BLaER1 treated with 17β-estradiol and CSF1 and Interleukin-3, amounts not matched to agents 10 nM and 100 nM (cell line): ENCODE measurements around the gene ACVRL1.

Experiments used
- H3K27ac ChIP-seq, 11 experiments: shearing (Covaris generic); formaldehyde crosslinking; 2 replicates each; pipeline ENCODE4 v1.8.1; 2022
- H3K27me3 ChIP-seq, 11 experiments: shearing (Covaris generic); formaldehyde crosslinking; 2 replicates each; pipeline ENCODE4 v1.8.1; 2022
- H3K36me3 ChIP-seq, 11 experiments: shearing (Covaris generic); formaldehyde crosslinking; 2 replicates each; pipeline ENCODE4 v1.8.1; 2022
- H3K4me1 ChIP-seq, 10 experiments: shearing (Covaris generic); formaldehyde crosslinking; 2 replicates each; pipeline ENCODE4 v1.8.1; 2022
- H3K4me2 ChIP-seq, 11 experiments: shearing (Covaris generic); formaldehyde crosslinking; 2 replicates each; pipeline ENCODE4 v1.8.1; 2022
- H3K4me3 ChIP-seq, 10 experiments: shearing (Covaris generic); formaldehyde crosslinking; 2 replicates each; pipeline ENCODE4 v1.8.1; 2022
- H3K9ac ChIP-seq, 11 experiments: shearing (Covaris generic); formaldehyde crosslinking; 2 replicates each; pipeline ENCODE4 v1.8.1; 2022
- H3K9me3 ChIP-seq, 11 experiments: shearing (Covaris generic); formaldehyde crosslinking; replicated peaks in 1 of 11; 2 replicates each; pipeline ENCODE4 v1.8.1; 2022
- H4K20me1 ChIP-seq, 11 experiments: shearing (Covaris generic); formaldehyde crosslinking; 2 replicates each; pipeline ENCODE4 v1.8.1; 2022
- Cebpa-rat ChIP-seq, 11 experiments: shearing (Covaris generic); IDR thresholded peaks; 2 replicates each; pipeline ENCODE4 v1.8.1; 2022

ACVRL1 gene

GRCh38 chr12:51914034-51914923 lies 7.0 kb downstream of the ACVRL1 start:
- Histone ChIP-seq H3K4me3 (peak overlapping the region in 3 of 10 experiments; percentile 51 to 65 (median 61); a peak in 6 of 20 replicates), H4K20me1 (no peaks in the 10 kb centered on the region), H3K4me2 (peak overlapping the region in 5 of 11 experiments; percentile 78 to 97 (median 92); a peak in 10 of 22 replicates), H3K27ac (peak overlapping the region in 3 of 11 experiments; percentile 9 to 21 (median 14); a peak in 3 of 22 replicates), H3K9ac (peak overlapping the region in 4 of 11 experiments; percentile 15 to 85 (median 58); a peak in 6 of 22 replicates), H3K27me3 (no peaks in the 10 kb centered on the region), H3K4me1 (peaks cover 31 to 75% (median 42%) of the 10 kb centered on the region in 10 experiments), H3K36me3 (peaks cover 0 to 49% (median 0%) of the 10 kb centered on the region in 11 experiments; a peak in 8 of 22 replicates), H3K9me3 (no peaks in the 10 kb centered on the region)
- no peak for TF ChIP-seq Cebpa-rat (IDR thresholded peaks at IDR 0.05)

GRCh38 chr12:51915003-51915625 lies 7.8 kb downstream of the ACVRL1 start:
- Histone ChIP-seq H3K27ac (no peak overlapping the region), H3K4me3 (no peak overlapping the region), H3K4me2 (peak overlapping the region in 3 of 11 experiments; percentile 78 to 97 (median 97); a peak in 5 of 22 replicates), H3K4me1 (peaks cover 28 to 69% (median 37%) of the 10 kb centered on the region in 10 experiments), H3K9me3 (no peaks in the 10 kb centered on the region), H4K20me1 (no peaks in the 10 kb centered on the region), H3K36me3 (peaks cover 0 to 58% (median 0%) of the 10 kb centered on the region in 11 experiments; a peak in 8 of 22 replicates), H3K27me3 (no peaks in the 10 kb centered on the region), H3K9ac (0 out of 22 replicates have a peak overlapping the region, but pooled peaks of 1 of the 11 experiments have one; percentile 83)
- TF ChIP-seq Cebpa-rat (IDR thresholded peaks at IDR 0.05) = no peak

DNA sequence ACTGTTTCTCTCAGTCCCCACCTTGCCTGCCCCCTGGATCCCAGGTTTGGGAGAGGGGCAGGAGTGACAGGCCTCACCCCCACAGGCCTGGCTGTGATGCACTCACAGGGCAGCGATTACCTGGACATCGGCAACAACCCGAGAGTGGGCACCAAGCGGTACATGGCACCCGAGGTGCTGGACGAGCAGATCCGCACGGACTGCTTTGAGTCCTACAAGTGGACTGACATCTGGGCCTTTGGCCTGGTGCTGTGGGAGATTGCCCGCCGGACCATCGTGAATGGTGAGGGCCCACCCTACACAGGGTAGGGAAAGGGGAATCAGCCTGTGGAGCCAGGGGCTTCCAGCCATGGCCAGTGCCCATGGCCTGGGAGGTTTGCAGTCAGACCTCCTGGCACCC lies 8.6 kb downstream of the ACVRL1 start:
- Histone ChIP-seq H3K9ac (peak overlapping the region in 2 of 11 experiments; percentile 11 to 21; a peak in 2 of 22 replicates), H3K4me2 (peak overlapping the region in 3 of 11 experiments; percentile 78 to 97 (median 97); a peak in 2 of 22 replicates), H3K27me3 (no peaks in the 10 kb centered on the region), H3K9me3 (no peaks in the 10 kb centered on the region), H4K20me1 (no peaks in the 10 kb centered on the region), H3K36me3 (peaks cover 0 to 63% (median 0%) of the 10 kb centered on the region in 11 experiments; a peak in 8 of 22 replicates), H3K4me3 (no peak overlapping the region), H3K4me1 (peaks cover 20 to 60% (median 29%) of the 10 kb centered on the region in 10 experiments), H3K27ac (no peak overlapping the region)
- TF ChIP-seq Cebpa-rat (IDR thresholded peaks at IDR 0.05) = no peak

DNA sequence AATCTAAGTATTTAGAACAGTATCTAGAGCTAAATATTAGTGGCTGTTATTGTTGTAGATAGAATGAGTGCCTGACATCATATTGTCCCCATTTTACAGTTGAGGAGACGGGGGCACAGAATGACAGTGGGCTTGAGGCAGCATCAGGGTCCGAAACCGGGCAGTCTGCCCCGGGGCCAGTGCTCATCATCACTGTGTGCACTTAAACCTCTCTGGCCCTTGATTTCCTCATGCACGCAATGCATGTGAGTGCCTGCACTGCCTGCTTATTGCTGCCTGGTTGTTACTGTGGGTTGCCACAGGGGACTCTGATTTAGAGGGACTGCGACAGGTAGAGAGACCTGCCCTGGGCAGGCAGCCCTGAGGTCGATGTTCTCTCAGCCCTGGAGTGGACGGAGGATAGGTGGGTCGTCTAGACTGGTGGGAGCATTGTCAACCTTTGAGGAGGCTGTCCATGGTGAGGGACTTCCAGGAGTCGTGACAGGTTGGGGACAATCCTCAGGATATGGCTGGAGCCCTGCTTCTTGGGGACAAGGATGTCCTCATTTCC lies 9.8 kb downstream of the ACVRL1 start:
- H4K20me1 ChIP-seq = no peaks in the 10 kb centered on the region
- H3K9me3 ChIP-seq = no peaks in the 10 kb centered on the region
- H3K27ac ChIP-seq = no peak overlapping the region
- H3K27me3 ChIP-seq = no peaks in the 10 kb centered on the region
- TF ChIP-seq Cebpa-rat (IDR thresholded peaks at IDR 0.05) = no peak
- no peak overlapping the region; a peak in 1 of 22 replicates for H3K9ac ChIP-seq
- no peak overlapping the region for H3K4me3 ChIP-seq
- H3K4me1 ChIP-seq = peaks cover 9 to 60% (median 25%) of the 10 kb centered on the region in 10 experiments
- H3K36me3 ChIP-seq = peaks cover 0 to 70% (median 0%) of the 10 kb centered on the region in 11 experiments; a peak in 8 of 22 replicates
- no peak overlapping the region for H3K4me2 ChIP-seq

DNA sequence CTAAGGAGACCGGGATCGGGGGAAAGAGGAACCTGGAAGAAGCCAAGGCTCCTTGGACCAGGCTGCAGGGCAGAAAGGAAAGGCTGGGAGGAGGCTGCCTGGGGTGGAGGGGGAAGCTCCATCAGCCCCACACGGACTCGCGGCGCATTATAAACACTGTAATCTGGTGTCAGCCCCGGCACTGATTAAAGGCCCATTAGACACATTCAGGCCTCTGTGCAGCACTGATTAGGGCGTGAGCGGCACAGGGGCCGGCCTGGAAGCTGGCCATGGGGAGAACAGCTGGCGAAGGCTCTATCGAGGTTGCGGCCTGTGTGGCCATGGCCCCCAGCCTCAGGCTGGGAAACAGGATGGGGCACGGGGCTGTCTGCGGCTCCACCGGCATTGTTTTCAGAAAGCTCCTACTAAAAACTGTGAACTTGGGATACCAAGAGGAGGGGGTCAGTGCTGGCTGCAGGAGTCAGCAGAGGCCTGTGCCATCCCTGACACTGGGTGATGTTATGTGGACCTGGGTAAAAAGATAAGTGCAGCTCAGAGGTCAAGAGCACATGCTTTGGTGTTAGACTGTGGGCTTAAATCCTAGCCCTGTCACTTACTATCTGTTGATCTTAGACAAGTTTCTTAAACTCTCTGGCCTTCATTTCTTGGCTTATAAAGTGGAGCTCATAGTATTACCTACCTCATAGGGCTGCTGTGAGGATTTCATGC lies 10.6 kb downstream of the ACVRL1 start:
- Histone ChIP-seq H3K9me3 (no peaks in the 10 kb centered on the region), H3K27ac (no peak overlapping the region; a peak in 1 of 22 replicates), H4K20me1 (no peaks in the 10 kb centered on the region), H3K36me3 (peaks cover 0 to 70% (median 0%) of the 10 kb centered on the region in 11 experiments; a peak in 8 of 22 replicates), H3K4me2 (no peak overlapping the region), H3K4me3 (no peak overlapping the region), H3K4me1 (peaks cover 9 to 60% (median 25%) of the 10 kb centered on the region in 10 experiments), H3K9ac (peak overlapping the region in 2 of 11 experiments; percentile 23 to 37; a peak in 2 of 22 replicates), H3K27me3 (no peaks in the 10 kb centered on the region)
- TF ChIP-seq Cebpa-rat (IDR thresholded peaks at IDR 0.05) = no peak

DNA sequence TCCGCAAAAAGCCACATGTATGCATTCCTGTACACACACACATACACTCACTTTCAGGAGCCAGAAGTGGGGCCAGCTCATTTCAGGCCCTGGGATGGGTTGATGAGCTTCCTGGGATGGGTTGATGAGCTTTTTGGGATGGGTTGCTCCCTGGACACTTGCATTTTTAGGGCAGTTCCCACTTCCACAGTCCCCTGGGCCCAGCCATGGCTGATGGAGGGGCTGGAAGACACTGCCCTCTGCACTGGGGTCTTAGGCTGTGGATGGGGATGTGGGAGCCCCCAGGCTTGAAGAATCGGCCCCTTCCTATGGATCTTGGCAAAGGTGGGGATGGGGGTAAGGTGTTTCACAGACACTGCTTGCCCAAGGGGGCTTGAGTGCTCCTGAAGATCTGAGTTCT lies 12.7 kb downstream of the ACVRL1 start:
- Histone ChIP-seq H3K4me2 (no peak overlapping the region), H3K27me3 (no peaks in the 10 kb centered on the region), H3K36me3 (peaks cover 0 to 62% (median 0%) of the 10 kb centered on the region in 11 experiments; a peak in 8 of 22 replicates), H3K9ac (no peak overlapping the region), H3K27ac (peak overlapping the region in 1 of 11 experiments; percentile 17; a peak in 1 of 22 replicates), H4K20me1 (no peaks in the 10 kb centered on the region), H3K9me3 (no peaks in the 10 kb centered on the region), H3K4me1 (peaks cover 23 to 60% (median 37%) of the 10 kb centered on the region in 10 experiments), H3K4me3 (no peak overlapping the region)
- no peak for TF ChIP-seq Cebpa-rat (IDR thresholded peaks at IDR 0.05)

- Histone ChIP-seq H3K9ac (peak overlapping the region in 3 of 11 experiments; percentile 9 to 43 (median 32); a peak in 2 of 22 replicates), H4K20me1 (no peaks in the 10 kb centered on the region), H3K4me2 (peak overlapping the region in 6 of 11 experiments; percentile 91 to 98 (median 94); a peak in 7 of 22 replicates), H3K27ac (peak overlapping the region in 8 of 11 experiments; percentile 21 to 93 (median 82); a peak in 16 of 22 replicates), H3K9me3 (no peaks in the 10 kb centered on the region), H3K4me3 (no peak overlapping the region), H3K36me3 (peaks cover 0 to 50% (median 0%) of the 10 kb centered on the region in 11 experiments; a peak in 6 of 22 replicates), H3K4me1 (peaks cover 34 to 60% (median 48%) of the 10 kb centered on the region in 10 experiments), H3K27me3 (no peaks in the 10 kb centered on the region)
- no peak for TF ChIP-seq Cebpa-rat (IDR thresholded peaks at IDR 0.05)
Measured at GRCh38 chr12:51921017-51921725, 13.9 kb downstream of the ACVRL1 start.
